SK-N-SH treated with all-trans-retinoic acid at 6 μM for 48 hours (cell line): ENCODE measurements around the gene SCMH1.
A peak's percentile ranks its signal among the peaks of the same experiment; 100 is the strongest.

Source experiments
- ATAC-seq: fragments of 200-7000 bp; cut with Tn5 transposase; 3 replicates; pipeline ENCODE4 v1.9.1; 2020; ENCODE audit warnings: mild to moderate bottlenecking, moderate library complexity
- ARNTL ChIP-seq: fragments of 450-650 bp; formaldehyde crosslinking; IDR thresholded peaks from 2 replicates; pipeline ENCODE4 v1.5.0; 2020; ENCODE audit warnings: low read depth, mild to moderate bottlenecking, moderate library complexity, borderline replicate concordance
- BACH2 ChIP-seq: fragments of 250-450 bp; sonication (Bioruptor Pico); IDR thresholded peaks from 2 replicates; pipeline ENCODE4 v1.9.0; 2021; ENCODE audit warnings: mild to moderate bottlenecking, borderline replicate concordance
- CSDC2 ChIP-seq: fragments of 250-450 bp; sonication (Bioruptor Pico); IDR thresholded peaks from 2 replicates; pipeline ENCODE4 v1.5.0; 2020; ENCODE audit warnings: mild to moderate bottlenecking, moderate library complexity
- ESRRG ChIP-seq: fragments of 250-450 bp; sonication (Bioruptor Pico); IDR thresholded peaks from 2 replicates; pipeline ENCODE4 v1.6.1; 2021; ENCODE audit warnings: mild to moderate bottlenecking
- ISL1 ChIP-seq: fragments of 250-450 bp; sonication (Bioruptor Pico); IDR thresholded peaks from 2 replicates; pipeline ENCODE4 v2.1.2; 2022; ENCODE audit warnings: mild to moderate bottlenecking, moderate library complexity
- OSR1 ChIP-seq: fragments of 250-450 bp; sonication (Bioruptor Pico); IDR thresholded peaks from 2 replicates; pipeline ENCODE4 v1.8.0; 2022; ENCODE audit warnings: moderate library complexity, mild to moderate bottlenecking, inconsistent platforms
- PATZ1 ChIP-seq: fragments of 250-450 bp; sonication (Bioruptor Pico); IDR thresholded peaks from 2 replicates; pipeline ENCODE4 v1.8.0; 2020; ENCODE audit warnings: mild to moderate bottlenecking, moderate library complexity, borderline replicate concordance
- POU6F1 ChIP-seq: fragments of 250-450 bp; sonication (Bioruptor Pico); IDR thresholded peaks from 2 replicates; pipeline ENCODE4 v1.8.0; 2021; ENCODE audit warnings: low read depth, mild to moderate bottlenecking, moderate library complexity, borderline replicate concordance
- PPARA ChIP-seq: fragments of 250-450 bp; sonication (Bioruptor Pico); IDR thresholded peaks from 2 replicates; pipeline ENCODE4 v1.5.0; 2020; ENCODE audit warnings: mild to moderate bottlenecking, borderline replicate concordance
- RARB ChIP-seq: fragments of 250-450 bp; sonication (Bioruptor Pico); IDR thresholded peaks from 2 replicates; pipeline ENCODE4 v1.8.0; 2021; ENCODE audit warnings: mild to moderate bottlenecking, moderate library complexity
- SNAI2 ChIP-seq: fragments of 250-450 bp; sonication (Bioruptor Pico); IDR thresholded peaks from 2 replicates; pipeline ENCODE4 v1.5.0; 2020; ENCODE audit warnings: mild to moderate bottlenecking, moderate library complexity
- TCF4 ChIP-seq: fragments of 250-450 bp; sonication (Bioruptor Pico); IDR thresholded peaks from 2 replicates; pipeline ENCODE4 v1.8.0; 2021; ENCODE audit warnings: mild to moderate bottlenecking, moderate library complexity, borderline replicate concordance
- TOX ChIP-seq: fragments of 250-450 bp; sonication (Bioruptor Pico); IDR thresholded peaks from 2 replicates; pipeline ENCODE4 v1.8.0; 2021; ENCODE audit warnings: mild to moderate bottlenecking, moderate library complexity, borderline replicate concordance
- ZC3H10 ChIP-seq: fragments of 250-450 bp; sonication (Bioruptor Pico); IDR thresholded peaks from 2 replicates; pipeline ENCODE4 v1.5.1; 2021; ENCODE audit warnings: mild to moderate bottlenecking, moderate library complexity
- ZFP3 ChIP-seq: fragments of 250-450 bp; sonication (Bioruptor Pico); IDR thresholded peaks from 2 replicates; pipeline ENCODE4 v1.5.0; 2020; ENCODE audit warnings: mild to moderate bottlenecking, moderate library complexity
- ZFP30 ChIP-seq: fragments of 450-650 bp; formaldehyde crosslinking; IDR thresholded peaks from 2 replicates; pipeline ENCODE4 v1.5.0; 2022; ENCODE audit warnings: mild to moderate bottlenecking, moderate library complexity
- ZNF565 ChIP-seq: fragments of 450-650 bp; formaldehyde crosslinking; conservative IDR thresholded peaks from 2 replicates; pipeline ENCODE4 v1.5.0; 2020; ENCODE audit warnings: low read depth, mild to moderate bottlenecking, moderate library complexity
- ZNF70 ChIP-seq: fragments of 450-650 bp; formaldehyde crosslinking; IDR thresholded peaks from 2 replicates; pipeline ENCODE4 v1.5.0; 2020; ENCODE audit warnings: mild to moderate bottlenecking, moderate library complexity
- ZNF8 ChIP-seq: fragments of 450-650 bp; formaldehyde crosslinking; IDR thresholded peaks from 2 replicates; pipeline ENCODE4 v1.5.0; 2020; ENCODE audit warnings: mild to moderate bottlenecking, moderate library complexity
- TF ChIP-seq, protein P1 (sequence below): fragments of 250-450 bp; sonication (Bioruptor Pico); IDR thresholded peaks from 2 replicates; pipeline ENCODE4 v1.5.1; 2020; ENCODE audit warnings: low read depth, mild to moderate bottlenecking, moderate library complexity

The SCMH1 gene

GRCh38 chr1:41225495-41225894 lies 16.6 kb downstream of the SCMH1 start (continued):
- TF ChIP-seq, protein P1, sequence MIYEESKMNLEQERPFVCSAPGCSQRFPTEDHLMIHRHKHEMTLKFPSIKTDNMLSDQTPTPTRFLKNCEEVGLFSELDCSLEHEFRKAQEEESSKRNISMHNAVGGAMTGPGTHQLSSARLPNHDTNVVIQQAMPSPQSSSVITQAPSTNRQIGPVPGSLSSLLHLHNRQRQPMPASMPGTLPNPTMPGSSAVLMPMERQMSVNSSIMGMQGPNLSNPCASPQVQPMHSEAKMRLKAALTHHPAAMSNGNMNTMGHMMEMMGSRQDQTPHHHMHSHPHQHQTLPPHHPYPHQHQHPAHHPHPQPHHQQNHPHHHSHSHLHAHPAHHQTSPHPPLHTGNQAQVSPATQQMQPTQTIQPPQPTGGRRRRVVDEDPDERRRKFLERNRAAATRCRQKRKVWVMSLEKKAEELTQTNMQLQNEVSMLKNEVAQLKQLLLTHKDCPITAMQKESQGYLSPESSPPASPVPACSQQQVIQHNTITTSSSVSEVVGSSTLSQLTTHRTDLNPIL, result no peak
- TF ChIP-seq ZNF70 (CRISPR knock-in tag) (no peak), ZC3H10 (CRISPR knock-in tag) (no peak), TOX (CRISPR knock-in tag) (no peak), ZFP30 (CRISPR knock-in tag) (no peak), PATZ1 (no peak), ISL1 (CRISPR knock-in tag) (no peak), ARNTL (CRISPR knock-in tag) (no peak)

- peak; percentile 40; the same call in 1 of the 3 replicates for ATAC-seq
- TF ChIP-seq TCF4 (CRISPR knock-in tag), result no peak
- TF ChIP-seq ZFP30 (CRISPR knock-in tag), result no peak
- no peak for TF ChIP-seq ZNF565 (CRISPR knock-in tag)
- no peak for TF ChIP-seq SNAI2 (CRISPR knock-in tag)
- TF ChIP-seq OSR1, result no peak
- TF ChIP-seq ZNF8 (CRISPR knock-in tag), result no peak
- TF ChIP-seq ESRRG, result no peak
- no peak for TF ChIP-seq ISL1 (CRISPR knock-in tag)
- no peak for TF ChIP-seq CSDC2
- TF ChIP-seq RARB (CRISPR knock-in tag), result no peak
- TF ChIP-seq, protein P1, result no peak
- no peak for TF ChIP-seq PATZ1
- no peak for TF ChIP-seq ZC3H10 (CRISPR knock-in tag)
- TF ChIP-seq POU6F1 (CRISPR knock-in tag), result no peak
- TF ChIP-seq ZNF70 (CRISPR knock-in tag), result no peak
- no peak for TF ChIP-seq BACH2 (CRISPR knock-in tag)
- no peak for TF ChIP-seq ZFP3 (CRISPR knock-in tag)
Observed at GRCh38 chr1:41222496-41222895, 19.6 kb downstream of the SCMH1 start.

GRCh38 chr1:41221995-41222394 lies 20.1 kb downstream of the SCMH1 start:
- ATAC-seq, result no peak
- TF ChIP-seq, protein P1, result no peak
- TF ChIP-seq ZNF565 (CRISPR knock-in tag) (no peak), POU6F1 (CRISPR knock-in tag) (no peak), OSR1 (no peak), ZNF70 (CRISPR knock-in tag) (no peak), SNAI2 (CRISPR knock-in tag) (no peak), ZNF8 (CRISPR knock-in tag) (no peak), ZFP3 (CRISPR knock-in tag) (no peak), ZFP30 (CRISPR knock-in tag) (no peak), TCF4 (CRISPR knock-in tag) (no peak), ZC3H10 (CRISPR knock-in tag) (no peak), RARB (CRISPR knock-in tag) (no peak), ESRRG (no peak), TOX (CRISPR knock-in tag) (no peak), PPARA (CRISPR knock-in tag) (no peak), ARNTL (CRISPR knock-in tag) (no peak), PATZ1 (no peak)
